HG03439 (cell line): ENCODE results near the gene GBF1.
"Not testable (repeated sequence)": the region's sequence is repeated elsewhere in the genome, so short reads cannot be mapped to it uniquely, and the experiment has no call there.

Source experiments
- ATAC-seq: cut with Tn5 transposase; IDR thresholded peaks from one replicate; pipeline ENCODE4 v1.9.1; 2021; ENCODE audit warnings: mild to moderate bottlenecking, moderate library complexity; ENCODE audit not compliant: unreplicated experiment

GBF1 gene

GRCh38 chr10:102245082-102245931, at the start of gene GBF1:
Gene GBF1 (plus strand): TSS chr10:102245532. CDS start chr10:102258939, 13,407 bp downstream.
- ATAC-seq: peak; percentile 87

GRCh38 chr10:102196893-102197292, 48.4 kb upstream of the GBF1 start:
- no peak for ATAC-seq

- no peak for ATAC-seq
These were observed 47.3 kb upstream of the GBF1 start for GRCh38 chr10:102198027-102198426.

- ATAC-seq: no peak
These were observed 44.3 kb upstream of the GBF1 start for GRCh38 chr10:102200751-102201640.

GRCh38 chr10:102202386-102202785, 42.9 kb upstream of the GBF1 start:
- no peak for ATAC-seq

- no peak for ATAC-seq
These were observed 36.9 kb upstream of the GBF1 start for GRCh38 chr10:102208311-102209035.

GRCh38 chr10:102211615-102212299, 33.6 kb upstream of the GBF1 start:
- no peak for ATAC-seq

GRCh38 chr10:102213599-102213998, 31.7 kb upstream of the GBF1 start:
- not testable (repeated sequence) for ATAC-seq

GRCh38 chr10:102219370-102219769, 26.0 kb upstream of the GBF1 start:
- no peak for ATAC-seq

- no peak for ATAC-seq
These were observed 24.7 kb upstream of the GBF1 start for GRCh38 chr10:102220612-102221011.

- no peak for ATAC-seq
These were observed 22.5 kb upstream of the GBF1 start for GRCh38 chr10:102222797-102223196.

- ATAC-seq: peak; percentile 71
These were observed 19.4 kb upstream of the GBF1 start, which contains the start of gene ELOVL3 for GRCh38 chr10:102225646-102226541. Gene ELOVL3 (plus strand): TSS chr10:102226299. CDS start chr10:102226549, 250 bp downstream.

- ATAC-seq: no peak
These were observed 18.8 kb upstream of the GBF1 start for GRCh38 chr10:102226542-102226870.

GRCh38 chr10:102227050-102227449, 18.3 kb upstream of the GBF1 start:
- no peak for ATAC-seq

- ATAC-seq: no peak
These were observed 15.5 kb upstream of the GBF1 start for GRCh38 chr10:102229810-102230263.

- no peak for ATAC-seq
These were observed 15.0 kb upstream of the GBF1 start for GRCh38 chr10:102230264-102230860.

GRCh38 chr10:102230861-102231356, 14.4 kb upstream of the GBF1 start:
- ATAC-seq: no peak

GRCh38 chr10:102231357-102232318, 13.7 kb upstream of the GBF1 start:
- no peak for ATAC-seq
